Suprapubic skin (tissue), 3 donors: ENCODE results near the gene PLA2G4F.

Source experiments
- CTCF ChIP-seq, 2 donors: fragments of 200-600 bp in 1 of 2; fragments of 450-650 bp in 1 of 2; sonication (generic) in 1 of 2; IDR thresholded peaks; one replicate each; pipeline ENCODE4 v1.5.1; 2016 to 2019; ENCODE audit warnings: antibody characterized with exemption in 2 of 2, mild to moderate bottlenecking in 1 of 2, moderate library complexity in 1 of 2
- POLR2AphosphoS5 ChIP-seq, 3 donors: sonication (generic); formaldehyde crosslinking; IDR thresholded peaks; one replicate each; pipeline ENCODE4 v1.6.1; 2017; ENCODE audit warnings: antibody characterized with exemption in 3 of 3

- no peak for TF ChIP-seq CTCF (IDR thresholded peaks at IDR 0.05)
- TF ChIP-seq POLR2AphosphoS5 (IDR thresholded peaks at IDR 0.05): no peak
Measured at GRCh38 chr15:42121021-42121420, 35.4 kb downstream of the PLA2G4F start.
